A204.1 (cell line): ENCODE measurements around the gene P3H2.

ENCODE experiments used
- FAIRE-seq: peaks from 2 replicates; lab custom pipeline; 2012; peaks lifted over from hg19 to GRCh38; lab: Jason Lieb, UNC

The P3H2 gene

GRCh38 chr3:190053919-190054672 is 66.6 kb downstream of the P3H2 start:
- FAIRE-seq, result no peak

- no peak for FAIRE-seq
These were observed 69.1 kb downstream of the P3H2 start for GRCh38 chr3:190051641-190052040.

- FAIRE-seq, result no peak
These were observed 71.7 kb downstream of the P3H2 start for GRCh38 chr3:190048932-190049441.

GRCh38 chr3:190044974-190045373 is 75.7 kb downstream of the P3H2 start:
- no peak for FAIRE-seq

- FAIRE-seq, result no peak
These were observed 76.6 kb downstream of the P3H2 start for GRCh38 chr3:190044142-190044541.

GRCh38 chr3:190043741-190044140 is 77.0 kb downstream of the P3H2 start:
- no peak for FAIRE-seq

GRCh38 chr3:190042558-190042957 is 78.1 kb downstream of the P3H2 start:
- no peak for FAIRE-seq

- FAIRE-seq, result no peak
These were observed 79.2 kb downstream of the P3H2 start for GRCh38 chr3:190041333-190042041.

- no peak for FAIRE-seq
These were observed 80.6 kb downstream of the P3H2 start for GRCh38 chr3:190040145-190040544.

- no peak for FAIRE-seq
These were observed 82.4 kb downstream of the P3H2 start for GRCh38 chr3:190038050-190038933.

- FAIRE-seq, result no peak
These were observed 84.1 kb downstream of the P3H2 start for GRCh38 chr3:190036631-190037030.

GRCh38 chr3:190034446-190034845 is 86.3 kb downstream of the P3H2 start:
- no peak for FAIRE-seq

- no peak for FAIRE-seq
These were observed 87.8 kb downstream of the P3H2 start for GRCh38 chr3:190032923-190033322.

GRCh38 chr3:190031887-190032752 is 88.6 kb downstream of the P3H2 start:
- no peak for FAIRE-seq

- no peak for FAIRE-seq
These were observed 93.6 kb downstream of the P3H2 start for GRCh38 chr3:190027116-190027515.

GRCh38 chr3:190026154-190026553 is 94.5 kb downstream of the P3H2 start:
- FAIRE-seq, result no peak

- FAIRE-seq, result no peak
These were observed 95.8 kb downstream of the P3H2 start for GRCh38 chr3:190024912-190025311.

GRCh38 chr3:190019844-190020243 is 100.9 kb downstream of the P3H2 start:
- no peak for FAIRE-seq

- no peak for FAIRE-seq
These were observed 101.7 kb downstream of the P3H2 start for GRCh38 chr3:190019006-190019405.

- no peak for FAIRE-seq
These were observed 102.2 kb downstream of the P3H2 start for GRCh38 chr3:190018460-190018859.

- no peak for FAIRE-seq
These were observed 103.0 kb downstream of the P3H2 start for GRCh38 chr3:190017521-190018288.
